Measurements from ENCODE around the gene EPG5. TPM values are rescaled to one million over a fixed set of nuclear protein-coding genes. Genes with fewer than 3 reads are reported as not detected.

Gene EPG5
- total RNA-seq, result 18.2 TPM
- long read RNA-seq, full-length matches to known transcripts, result 1 of 7 reads
- long read RNA-seq, partial matches to known transcripts, result 6 of 7 reads
- long read RNA-seq, other reads (novel, unspliced or antisense), result 0 of 7 reads

- intact Hi-C loops (cut with micrococcal nuclease), result no loop called here
- peak within 1 kb of the TSS; percentile 74 for H3K27ac ChIP-seq (replicated peaks)
- H3K4me3 ChIP-seq, result peak within 1 kb of the TSS; percentile 86
- H3K36me3 ChIP-seq, result peaks cover 7% of the 10 kb centered on the region
- H3K4me1 ChIP-seq, result peaks cover 42% of the 10 kb centered on the region
- no peak for TF ChIP-seq CTCF (IDR thresholded peaks at IDR 0.05; ENCODE audit: borderline replicate concordance)
- H3K27me3 ChIP-seq (ENCODE audit: low read depth), result no peaks in the 10 kb centered on the region
- H3K9me3 ChIP-seq (replicated peaks), result no peaks in the 10 kb centered on the region
- DNase-seq, result peak; percentile 96
These were observed at the start of gene EPG5 for GRCh38 chr18:45967007-45967706. TSS of gene EPG5 (minus strand) at chr18:45967329. CDS start at chr18:45967239, 90 bp downstream.

DNA sequence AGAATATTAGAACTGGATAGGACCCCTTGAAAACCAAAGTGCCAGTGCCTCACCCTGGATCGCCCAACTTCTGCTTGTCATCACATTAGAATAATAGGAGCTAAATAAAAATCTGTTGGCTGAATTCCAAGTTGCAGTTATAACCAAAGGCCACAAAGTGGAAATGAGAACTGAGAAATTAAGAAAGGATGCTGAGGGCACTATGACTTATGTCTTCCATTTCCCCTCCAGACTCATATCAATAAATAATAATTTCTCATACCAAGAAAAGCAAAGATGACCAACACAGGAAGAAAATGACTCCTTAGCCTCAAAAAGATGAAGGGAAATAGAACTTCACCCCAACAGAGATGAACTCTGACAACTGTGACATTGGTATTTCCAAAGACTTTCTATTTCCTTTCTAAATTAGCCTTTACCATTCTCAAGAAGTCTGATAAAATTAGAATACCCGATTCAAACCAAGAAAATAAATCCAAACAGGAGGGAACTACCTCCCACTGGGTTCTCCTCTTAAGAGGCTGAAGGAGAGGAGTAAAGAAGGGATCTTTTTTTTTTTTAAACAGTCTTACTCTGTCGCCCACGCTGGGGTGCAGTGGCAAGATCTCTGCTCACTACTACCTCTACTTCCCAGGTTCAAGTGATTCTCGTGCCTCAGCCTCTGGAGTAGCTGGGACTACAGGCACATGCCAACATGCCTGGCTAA lies 46.5 kb upstream of the EPG5 start:
- DNase-seq, result no peak
- Histone ChIP-seq H3K4me3 (no peak overlapping the region), H3K4me1 (no peaks in the 10 kb centered on the region), H3K9me3 (replicated peaks) (no peaks in the 10 kb centered on the region), H3K27me3 (ENCODE audit: low read depth) (no peaks in the 10 kb centered on the region), H3K27ac (replicated peaks) (no peak overlapping the region), H3K36me3 (no peaks in the 10 kb centered on the region)
- intact Hi-C loops (cut with micrococcal nuclease), result no loop called here
- no peak for TF ChIP-seq CTCF (IDR thresholded peaks at IDR 0.05; ENCODE audit: borderline replicate concordance)

- DNase-seq, result no peak
These were observed 43.5 kb upstream of the EPG5 start for GRCh38 chr18:46010676-46011075.

GRCh38 chr18:46010050-46010449 lies 42.9 kb upstream of the EPG5 start:
- Histone ChIP-seq H3K27me3 (ENCODE audit: low read depth) (no peaks in the 10 kb centered on the region), H3K36me3 (no peaks in the 10 kb centered on the region), H3K27ac (replicated peaks) (no peak overlapping the region), H3K4me3 (no peak overlapping the region), H3K9me3 (replicated peaks) (no peaks in the 10 kb centered on the region), H3K4me1 (no peaks in the 10 kb centered on the region)
- intact Hi-C loops (cut with micrococcal nuclease), result no loop called here
- no peak for DNase-seq
- TF ChIP-seq CTCF (IDR thresholded peaks at IDR 0.05; ENCODE audit: borderline replicate concordance), result no peak

More at GRCh38 chr18:46010676-46011075, 43.5 kb upstream of the EPG5 start:
- intact Hi-C loops (cut with micrococcal nuclease), result no loop called here
- Histone ChIP-seq H3K4me3 (no peak overlapping the region), H3K9me3 (replicated peaks) (no peaks in the 10 kb centered on the region), H3K36me3 (no peaks in the 10 kb centered on the region), H3K4me1 (no peaks in the 10 kb centered on the region), H3K27me3 (ENCODE audit: low read depth) (no peaks in the 10 kb centered on the region), H3K27ac (replicated peaks) (no peak overlapping the region)
- no peak for TF ChIP-seq CTCF (IDR thresholded peaks at IDR 0.05; ENCODE audit: borderline replicate concordance)

- no peak overlapping the region for H3K4me3 ChIP-seq
- H3K27me3 ChIP-seq (ENCODE audit: low read depth), result no peaks in the 10 kb centered on the region
- intact Hi-C loops (cut with micrococcal nuclease), result no loop called here
- no peak overlapping the region for H3K27ac ChIP-seq (replicated peaks)
- no peaks in the 10 kb centered on the region for H3K36me3 ChIP-seq
- H3K9me3 ChIP-seq (replicated peaks), result no peaks in the 10 kb centered on the region
- no peaks in the 10 kb centered on the region for H3K4me1 ChIP-seq
- DNase-seq, result no peak
- TF ChIP-seq CTCF (IDR thresholded peaks at IDR 0.05; ENCODE audit: borderline replicate concordance), result no peak
These were observed 42.2 kb upstream of the EPG5 start for GRCh38 chr18:46009125-46009840.

Data from left ventricle myocardium inferior (tissue), 1 donor.